GM19025 (cell line): Measurements from ENCODE around the gene PSG4.
"Not testable (repeated sequence)": the region's sequence is repeated elsewhere in the genome, so short reads cannot be mapped to it uniquely, and the experiment has no call there.

Experiments
- ATAC-seq: cut with Tn5 transposase; IDR thresholded peaks from one replicate; pipeline ENCODE4 v1.9.1; 2021; ENCODE audit warnings: mild to moderate bottlenecking, low read depth, moderate library complexity; ENCODE audit not compliant: unreplicated experiment

PSG4 gene

DNA sequence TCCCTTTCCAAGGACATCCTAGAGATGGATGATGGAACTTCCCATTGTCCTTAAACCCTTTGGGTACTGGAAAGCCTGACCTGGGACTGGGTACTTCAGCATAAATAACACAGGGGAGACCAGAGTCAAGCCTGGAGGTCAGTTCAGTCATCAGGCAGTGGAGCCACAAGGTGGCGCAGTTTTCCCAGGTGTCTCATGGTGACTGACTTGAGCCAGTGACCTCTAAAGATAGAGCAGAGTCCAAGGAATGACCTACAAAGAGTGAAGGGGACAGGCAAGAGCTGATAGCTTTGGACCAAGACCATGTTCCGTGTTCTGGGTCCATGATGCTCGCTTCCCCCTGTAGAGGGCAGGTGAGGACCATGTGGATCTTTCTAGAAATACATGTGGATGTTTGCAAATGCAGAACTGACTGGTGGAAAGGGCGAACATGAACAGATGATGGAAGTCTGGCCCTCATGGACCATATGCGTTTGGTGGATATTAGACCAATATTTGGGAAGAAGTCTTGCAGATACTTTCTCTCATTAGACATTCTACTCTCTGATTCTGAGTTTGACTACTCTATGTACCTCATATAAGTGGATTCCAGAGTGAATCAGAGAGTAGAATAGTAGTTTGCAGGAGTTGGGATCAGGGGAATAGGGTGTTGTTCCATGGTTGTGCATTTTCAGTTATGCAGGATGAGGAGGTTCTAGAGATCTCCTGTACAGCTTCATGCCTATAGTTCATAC is 6.6 kb downstream of the PSG4 start:
- not testable (repeated sequence) for ATAC-seq

DNA sequence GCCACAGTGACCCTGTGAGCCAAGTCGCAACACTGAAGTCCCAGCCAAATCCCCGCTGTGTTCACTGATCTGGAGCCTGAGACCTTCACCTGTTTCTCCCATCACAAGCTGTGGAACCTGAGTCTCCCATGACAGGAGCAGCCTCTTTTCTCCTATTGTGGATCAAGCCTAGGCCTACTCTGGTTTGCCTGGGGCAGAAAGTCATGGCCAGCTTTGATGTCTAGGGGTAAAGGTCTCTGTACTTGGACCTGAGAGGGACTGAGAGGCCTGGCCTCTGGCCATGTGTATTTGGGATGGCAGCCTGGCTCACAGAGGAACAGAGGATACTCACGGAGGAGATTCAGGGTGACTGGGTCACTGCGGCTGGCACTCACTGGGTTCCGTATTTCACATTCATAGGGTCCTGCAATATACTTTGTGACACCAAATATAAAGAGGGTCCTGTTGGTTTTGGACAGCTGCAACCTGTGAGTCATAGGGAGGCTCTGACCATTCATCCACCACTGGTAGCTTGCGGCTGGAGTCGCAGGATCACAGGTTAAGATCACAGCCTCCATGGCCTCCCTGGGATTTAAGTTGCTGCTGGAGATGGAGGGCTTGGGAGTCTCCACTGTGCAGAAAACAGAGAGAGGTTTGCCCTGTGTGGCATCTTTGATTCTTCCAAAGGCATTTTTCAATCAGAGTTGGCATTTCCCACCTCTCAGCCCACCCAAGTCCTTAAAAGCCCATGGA is 7.6 kb downstream of the PSG4 start:
- not testable (repeated sequence) for ATAC-seq

GRCh38 chr19:43194397-43194796 is 11.0 kb downstream of the PSG4 start:
- ATAC-seq: not testable (repeated sequence)

- not testable (repeated sequence) for ATAC-seq
Measured at GRCh38 chr19:43192381-43193155, 12.9 kb downstream of the PSG4 start.

- ATAC-seq: not testable (repeated sequence)
Measured at GRCh38 chr19:43188092-43188491, 17.3 kb downstream of the PSG4 start.

DNA sequence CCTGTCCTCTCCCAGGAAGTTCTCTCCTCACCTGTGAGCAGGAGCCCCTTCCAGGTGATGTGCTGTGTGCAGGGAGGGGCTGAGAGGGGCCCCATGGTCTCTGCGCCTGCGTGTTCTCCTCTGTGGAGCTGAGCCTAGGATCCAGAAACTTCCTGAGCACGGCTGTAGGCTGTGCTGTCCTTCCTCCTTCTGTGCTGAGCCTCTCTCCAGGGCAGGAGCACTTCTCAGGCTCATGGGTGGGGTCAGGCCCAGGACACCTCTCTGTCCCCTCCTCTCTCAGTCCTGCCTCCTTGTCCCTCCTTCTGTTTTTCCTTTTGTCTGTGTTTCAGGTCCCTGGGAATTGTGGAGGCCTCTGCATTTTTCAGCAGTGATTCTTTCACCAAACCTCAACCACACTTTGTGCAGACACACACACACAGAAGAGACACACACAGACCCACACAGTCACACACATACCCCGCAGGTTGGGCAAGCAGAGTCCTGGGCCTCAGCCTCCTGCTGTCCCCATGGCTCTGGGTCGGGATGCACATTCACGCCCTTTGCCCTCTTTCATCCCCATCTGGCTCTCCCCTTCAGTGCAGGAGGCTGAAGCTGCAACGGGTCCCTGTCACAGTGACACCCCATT is 19.0 kb downstream of the PSG4 start, which contains the start of gene PSG5:
TSS of gene PSG5 (minus strand) at position 226 of the 625 bp plus-strand sequence. CDS start at position 95, 131 bp downstream.
- ATAC-seq: not testable (repeated sequence)

GRCh38 chr19:43181869-43182771 is 23.3 kb downstream of the PSG4 start:
- ATAC-seq: not testable (repeated sequence)

DNA sequence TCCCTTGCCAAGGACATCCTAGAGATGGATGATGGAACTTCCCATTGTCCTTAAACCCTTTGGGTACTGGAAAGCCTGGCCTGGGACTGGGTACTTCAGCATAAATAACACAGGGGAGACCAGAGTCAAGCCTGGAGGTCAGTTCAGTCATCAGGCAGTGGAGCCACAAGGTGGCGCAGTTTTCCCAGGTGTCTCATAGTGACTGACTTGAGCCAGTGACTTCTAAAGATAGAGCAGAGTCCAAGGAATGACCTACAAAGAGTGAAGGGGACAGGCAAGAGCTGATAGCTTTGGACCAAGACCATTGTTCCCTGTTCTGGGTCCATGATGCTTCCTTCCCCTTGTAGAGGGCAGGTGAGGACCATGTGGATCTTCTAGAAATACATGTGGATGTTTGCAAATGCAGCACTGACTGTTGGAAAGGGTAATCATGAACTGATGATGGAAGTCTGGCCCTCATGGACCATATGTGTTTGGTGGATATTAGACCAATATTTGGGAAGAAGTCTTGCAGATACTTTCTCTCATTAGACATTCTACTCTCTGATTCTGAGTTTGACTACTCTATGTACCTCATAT is 25.8 kb downstream of the PSG4 start:
- not testable (repeated sequence) for ATAC-seq

GRCh38 chr19:43178577-43178976 is 26.9 kb downstream of the PSG4 start:
- not testable (repeated sequence) for ATAC-seq

DNA sequence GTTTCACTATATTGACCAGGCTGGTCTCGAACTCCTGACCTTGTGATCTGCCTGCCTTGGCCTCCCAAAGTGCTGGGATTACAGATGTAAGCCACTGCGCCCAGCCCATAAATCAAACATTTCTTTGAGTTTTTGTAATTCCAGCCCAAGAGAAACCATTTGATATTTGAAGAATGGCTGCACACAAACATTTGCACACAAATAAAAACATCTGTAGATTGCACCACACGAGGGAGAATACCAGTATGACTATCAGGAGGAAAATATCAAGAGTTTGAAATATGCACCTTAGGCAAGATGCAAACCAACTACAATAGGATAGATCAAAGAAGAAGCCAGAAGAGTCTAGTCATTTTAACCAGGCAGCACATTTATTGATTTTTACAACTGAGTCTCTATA is 39.5 kb downstream of the PSG4 start:
- ATAC-seq: not testable (repeated sequence)

DNA sequence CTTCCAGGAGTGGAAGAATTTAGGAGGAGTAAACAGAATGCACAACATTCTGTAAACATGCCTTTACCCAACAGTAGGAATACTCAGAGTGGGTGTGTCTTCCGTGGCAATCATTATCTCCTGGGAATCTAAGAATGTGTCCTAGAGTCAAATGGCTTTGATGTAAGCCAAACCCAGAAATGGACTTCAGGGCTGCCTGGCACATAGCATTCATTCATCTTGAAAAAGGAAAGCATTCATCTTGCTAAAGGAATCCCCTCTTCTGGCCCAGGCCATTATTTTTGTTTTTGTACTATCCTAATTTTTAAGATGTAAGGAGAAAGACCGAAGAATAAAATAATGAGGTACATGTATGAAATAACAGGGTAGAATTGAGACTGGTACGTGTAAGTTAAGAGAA is 42.3 kb downstream of the PSG4 start:
- ATAC-seq: not testable (repeated sequence)

DNA sequence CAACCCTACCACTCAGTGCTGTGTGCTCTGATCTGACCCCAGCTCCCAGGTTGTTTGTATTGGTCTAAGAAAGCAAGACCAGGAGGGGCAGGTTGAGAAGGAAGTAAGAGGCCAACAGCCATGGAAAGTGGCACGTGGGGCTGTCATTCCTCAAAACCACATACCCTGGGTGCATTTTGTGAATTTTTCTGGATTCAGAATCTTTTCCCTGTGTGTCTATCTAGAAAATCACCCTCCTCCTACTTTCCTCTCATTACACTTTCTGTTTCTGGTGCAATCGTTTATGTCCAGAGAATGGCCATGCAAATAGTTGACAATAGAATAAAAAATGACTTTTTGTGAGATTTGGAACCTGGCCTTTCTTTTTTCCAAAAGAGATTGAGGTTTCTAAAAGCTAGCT is 43.2 kb downstream of the PSG4 start:
- not testable (repeated sequence) for ATAC-seq

- ATAC-seq: no peak
Measured at GRCh38 chr19:43152214-43152613, 53.2 kb downstream of the PSG4 start.

GRCh38 chr19:43149788-43150187 is 55.6 kb downstream of the PSG4 start:
- not testable (repeated sequence) for ATAC-seq

DNA sequence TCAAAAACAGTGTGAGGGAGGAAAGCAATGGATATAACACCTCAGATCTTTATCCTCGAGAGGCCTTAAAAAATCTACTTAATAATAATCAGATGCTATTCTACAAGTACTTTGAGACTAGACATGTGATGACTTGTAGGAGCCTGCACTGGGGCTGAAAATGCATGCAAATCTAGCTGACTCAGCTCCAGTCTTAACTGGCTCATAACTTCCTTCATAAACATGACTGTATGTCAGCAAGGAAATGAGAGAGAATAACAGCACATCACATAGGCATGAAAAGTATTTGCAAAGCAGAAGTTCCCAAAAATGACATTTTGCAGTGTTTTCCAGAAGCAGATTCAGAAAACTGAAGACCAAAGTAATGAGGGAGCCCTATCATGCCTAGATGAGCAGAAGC is 57.2 kb downstream of the PSG4 start:
- ATAC-seq: no peak
